Measurements from ENCODE around the gene PGLYRP2. TPM values are rescaled to one million over a fixed set of nuclear protein-coding genes. Genes with fewer than 3 reads are reported as not detected.

The PGLYRP2 gene
- total and polyA plus RNA-seq, 8 donors, result 0.16 TPM; not detected in 7

GRCh38 chr19:15461694-15462093 is 17.6 kb downstream of the PGLYRP2 start:
- intact Hi-C loops (cut with DNase I), result no loop called here
- no peaks in the 10 kb centered on the region for H3K9me3 ChIP-seq
- no peak for DNase-seq
- no peak overlapping the region for H3K4me3 ChIP-seq
- ATAC-seq, result no peak
- WGBS, 2 donors, result 44 to 51% methylated on average over 2 of the region's 2 CpGs
- TF ChIP-seq, protein P1, sequence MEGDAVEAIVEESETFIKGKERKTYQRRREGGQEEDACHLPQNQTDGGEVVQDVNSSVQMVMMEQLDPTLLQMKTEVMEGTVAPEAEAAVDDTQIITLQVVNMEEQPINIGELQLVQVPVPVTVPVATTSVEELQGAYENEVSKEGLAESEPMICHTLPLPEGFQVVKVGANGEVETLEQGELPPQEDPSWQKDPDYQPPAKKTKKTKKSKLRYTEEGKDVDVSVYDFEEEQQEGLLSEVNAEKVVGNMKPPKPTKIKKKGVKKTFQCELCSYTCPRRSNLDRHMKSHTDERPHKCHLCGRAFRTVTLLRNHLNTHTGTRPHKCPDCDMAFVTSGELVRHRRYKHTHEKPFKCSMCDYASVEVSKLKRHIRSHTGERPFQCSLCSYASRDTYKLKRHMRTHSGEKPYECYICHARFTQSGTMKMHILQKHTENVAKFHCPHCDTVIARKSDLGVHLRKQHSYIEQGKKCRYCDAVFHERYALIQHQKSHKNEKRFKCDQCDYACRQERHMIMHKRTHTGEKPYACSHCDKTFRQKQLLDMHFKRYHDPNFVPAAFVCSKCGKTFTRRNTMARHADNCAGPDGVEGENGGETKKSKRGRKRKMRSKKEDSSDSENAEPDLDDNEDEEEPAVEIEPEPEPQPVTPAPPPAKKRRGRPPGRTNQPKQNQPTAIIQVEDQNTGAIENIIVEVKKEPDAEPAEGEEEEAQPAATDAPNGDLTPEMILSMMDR (IDR thresholded peaks at IDR 0.05), result no peak
- H3K4me1 ChIP-seq, result no peaks in the 10 kb centered on the region
- no peaks in the 10 kb centered on the region for H3K36me3 ChIP-seq
- H3K27ac ChIP-seq, result no peak overlapping the region
- FAIRE-seq, result no peak
- peaks cover 0 to 5% (median 0%) of the 10 kb centered on the region in 4 donors for H3K27me3 ChIP-seq

GRCh38 chr19:15457701-15458484 is 21.4 kb downstream of the PGLYRP2 start:
- intact Hi-C loops (cut with DNase I), result no loop called here
- H3K27me3 ChIP-seq, result peaks cover 0 to 12% (median 0%) of the 10 kb centered on the region in 4 donors
- TF ChIP-seq, protein P1 (IDR thresholded peaks at IDR 0.05), result no peak
- no peaks in the 10 kb centered on the region for H3K36me3 ChIP-seq
- H3K9me3 ChIP-seq, result no peaks in the 10 kb centered on the region
- ATAC-seq (no peak), DNase-seq (peak in 1 of 6 donors; percentile 62), FAIRE-seq (no peak)
- no peak overlapping the region for H3K27ac ChIP-seq
- 9 to 13% methylated on average over 50 to 54 of the region's 54 CpGs for WGBS, 2 donors
- H3K4me3 ChIP-seq, result peak overlapping the region in 1 of 4 donors; percentile 39
- peaks cover 0 to 11% (median 8%) of the 10 kb centered on the region in 3 donors for H3K4me1 ChIP-seq

DNA sequence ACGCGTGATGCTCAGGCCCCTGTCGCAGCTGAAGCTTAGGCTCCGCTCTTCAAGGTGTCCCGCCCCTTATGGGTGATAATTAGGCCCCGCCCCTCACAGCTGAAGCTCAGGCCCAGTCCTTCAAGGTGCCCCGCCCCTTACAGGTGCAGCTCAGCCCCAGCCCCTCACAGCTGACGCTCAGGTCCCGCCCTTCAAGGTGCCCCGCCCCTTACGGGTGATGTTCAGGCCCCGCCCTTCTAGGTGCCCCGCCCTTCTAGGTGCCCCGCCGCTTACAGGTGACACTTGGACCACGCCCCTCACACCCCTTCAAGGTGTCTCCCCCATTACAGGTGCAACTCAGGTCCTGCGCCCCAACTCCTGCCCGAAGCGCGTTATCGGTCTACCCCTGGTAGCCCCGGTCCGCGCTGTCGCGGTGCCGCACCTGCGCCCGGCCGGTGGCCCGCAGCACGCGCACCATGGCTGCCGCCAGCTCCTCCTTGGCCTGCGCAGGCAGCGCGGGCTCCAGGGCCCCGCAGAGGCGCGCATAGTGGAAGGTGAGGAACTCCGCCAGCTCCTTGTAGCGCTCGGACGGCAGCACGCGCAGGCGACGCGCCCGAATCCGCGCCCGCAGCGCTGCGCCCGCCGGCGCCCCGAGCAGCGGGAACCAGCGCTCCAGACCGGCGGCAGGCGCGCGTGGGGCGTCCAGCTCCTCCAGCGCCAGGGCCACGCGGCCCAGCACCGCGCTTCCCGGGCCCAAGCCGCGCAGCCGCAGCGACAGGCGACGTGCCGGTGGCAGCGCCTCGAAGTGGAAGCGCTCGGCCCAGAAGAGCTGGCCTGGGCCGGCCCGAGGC is 22.2 kb downstream of the PGLYRP2 start:
- intact Hi-C loops (cut with DNase I), result no loop called here
- no peaks in the 10 kb centered on the region for H3K36me3 ChIP-seq
- peaks cover 0 to 12% (median 0%) of the 10 kb centered on the region in 4 donors for H3K27me3 ChIP-seq
- WGBS, 2 donors, result 7 to 10% methylated on average over 80 to 86 of the region's 86 CpGs
- H3K27ac ChIP-seq, result no peak overlapping the region
- peak overlapping the region in 1 of 4 donors; percentile 39 for H3K4me3 ChIP-seq
- peak in 3 of 6 donors; percentile 37 to 74 (median 44) for DNase-seq
- H3K9me3 ChIP-seq, result no peaks in the 10 kb centered on the region
- TF ChIP-seq, protein P1 (IDR thresholded peaks at IDR 0.05), result no peak
- H3K4me1 ChIP-seq, result peaks cover 0 to 14% (median 11%) of the 10 kb centered on the region in 3 donors
- ATAC-seq, result peak in 3 of 4 donors; percentile 4 to 51 (median 8)
- FAIRE-seq, result no peak

GRCh38 chr19:15456441-15456840 is 22.9 kb downstream of the PGLYRP2 start:
- peak overlapping the region in 1 of 4 donors; percentile 39 for H3K4me3 ChIP-seq
- H3K27ac ChIP-seq, result no peak overlapping the region
- H3K27me3 ChIP-seq, result peaks cover 0 to 12% (median 0%) of the 10 kb centered on the region in 4 donors
- H3K4me1 ChIP-seq, result peaks cover 0 to 14% (median 11%) of the 10 kb centered on the region in 3 donors
- H3K9me3 ChIP-seq, result no peaks in the 10 kb centered on the region
- WGBS, 2 donors, result 34 to 36% methylated on average over 14 of the region's 14 CpGs
- FAIRE-seq (no peak), ATAC-seq (no peak), DNase-seq (peak in 1 of 6 donors; percentile 47)
- no peaks in the 10 kb centered on the region for H3K36me3 ChIP-seq
- intact Hi-C loops (cut with DNase I), result no loop called here
- TF ChIP-seq, protein P1 (IDR thresholded peaks at IDR 0.05), result no peak

All from pancreas (tissue), 10 donors.